HG03354 (cell line): Measurements from ENCODE around the gene XRCC2.
"Not testable (repeated sequence)": the region's sequence is repeated elsewhere in the genome, so short reads cannot be mapped to it uniquely, and the experiment has no call there.

Experiments
- ATAC-seq: cut with Tn5 transposase; IDR thresholded peaks from one replicate; pipeline ENCODE4 v1.9.1; 2021; ENCODE audit warnings: mild to moderate bottlenecking; ENCODE audit not compliant: unreplicated experiment, poor library complexity, severe bottlenecking

XRCC2 gene

GRCh38 chr7:152667958-152668357, 8.0 kb downstream of the XRCC2 start:
- ATAC-seq: no peak

GRCh38 chr7:152666078-152666477, 9.9 kb downstream of the XRCC2 start:
- no peak for ATAC-seq

GRCh38 chr7:152664636-152665035, 11.3 kb downstream of the XRCC2 start:
- ATAC-seq: no peak

GRCh38 chr7:152663931-152664330, 12.0 kb downstream of the XRCC2 start:
- ATAC-seq: no peak

- ATAC-seq: no peak
These were observed 12.7 kb downstream of the XRCC2 start for GRCh38 chr7:152663148-152663740.

GRCh38 chr7:152661479-152661878, 14.5 kb downstream of the XRCC2 start:
- no peak for ATAC-seq

GRCh38 chr7:152660021-152660420, 15.9 kb downstream of the XRCC2 start:
- ATAC-seq: no peak

GRCh38 chr7:152654971-152655370, 21.0 kb downstream of the XRCC2 start:
- ATAC-seq: no peak

GRCh38 chr7:152649220-152649619, 26.7 kb downstream of the XRCC2 start:
- ATAC-seq: no peak

- no peak for ATAC-seq
These were observed 28.9 kb downstream of the XRCC2 start for GRCh38 chr7:152647009-152647408.

- ATAC-seq: not testable (repeated sequence)
These were observed 29.4 kb downstream of the XRCC2 start for GRCh38 chr7:152646579-152646978.

GRCh38 chr7:152643979-152644559, 31.9 kb downstream of the XRCC2 start:
- ATAC-seq: no peak

GRCh38 chr7:152641384-152641783, 34.6 kb downstream of the XRCC2 start:
- ATAC-seq: no peak

GRCh38 chr7:152640829-152641228, 35.1 kb downstream of the XRCC2 start:
- no peak for ATAC-seq

- ATAC-seq: no peak
These were observed 37.9 kb downstream of the XRCC2 start for GRCh38 chr7:152637920-152638580.

- ATAC-seq: no peak
These were observed 38.8 kb downstream of the XRCC2 start for GRCh38 chr7:152637161-152637560.

- ATAC-seq: no peak
These were observed 39.5 kb downstream of the XRCC2 start for GRCh38 chr7:152636441-152636840.

- ATAC-seq: no peak
These were observed 42.4 kb downstream of the XRCC2 start for GRCh38 chr7:152633504-152633903.

- no peak for ATAC-seq
These were observed 42.9 kb downstream of the XRCC2 start for GRCh38 chr7:152633072-152633471.

GRCh38 chr7:152628772-152629171, 47.2 kb downstream of the XRCC2 start:
- ATAC-seq: not testable (repeated sequence)

- ATAC-seq: no peak
These were observed 51.7 kb downstream of the XRCC2 start for GRCh38 chr7:152624228-152624627.
